Mucosa of rectum (tissue), 2 donors: ENCODE measurements around the gene MRPS33.
"Not testable (repeated sequence)": the region's sequence is repeated elsewhere in the genome, so short reads cannot be mapped to it uniquely, and the experiment has no call there.

Experiments used
- H3K27ac ChIP-seq, 2 donors: one replicate each; pipeline ENCODE4 v1.7.0; 2013; ENCODE audit warnings: inconsistent platforms in 2 of 2, low read depth in 2 of 2, low read length in 2 of 2
- H3K27me3 ChIP-seq, 2 donors: one replicate each; pipeline ENCODE4 v1.7.0; 2013; ENCODE audit warnings: low read length in 2 of 2; ENCODE audit not compliant: control insufficient read depth in 2 of 2, insufficient read depth in 2 of 2
- H3K36me3 ChIP-seq, 2 donors: one replicate each; pipeline ENCODE4 v1.7.0; 2013; ENCODE audit warnings: low read length in 2 of 2; ENCODE audit not compliant: control insufficient read depth in 2 of 2, insufficient read depth in 2 of 2
- H3K4me1 ChIP-seq, 2 donors: one replicate each; pipeline ENCODE4 v1.7.0; 2013; ENCODE audit warnings: low read length in 2 of 2, mild to moderate bottlenecking in 1 of 2; ENCODE audit not compliant: control insufficient read depth in 2 of 2, insufficient read depth in 2 of 2
- H3K4me3 ChIP-seq, 2 donors: one replicate each; pipeline ENCODE4 v1.7.0; 2013; ENCODE audit warnings: low read length in 2 of 2
- H3K9ac ChIP-seq, 2 donors: one replicate each; pipeline ENCODE4 v1.7.0; 2013; ENCODE audit warnings: low read length in 2 of 2, low read depth in 1 of 2, mild to moderate bottlenecking in 1 of 2
- H3K9me3 ChIP-seq, 2 donors: one replicate each; pipeline ENCODE4 v1.7.0; 2013; ENCODE audit warnings: low read length in 2 of 2; ENCODE audit not compliant: control insufficient read depth in 2 of 2
- donor health status: healthy.
- donor health status: Normal muscosa, but diverticular disease.

Gene MRPS33

DNA sequence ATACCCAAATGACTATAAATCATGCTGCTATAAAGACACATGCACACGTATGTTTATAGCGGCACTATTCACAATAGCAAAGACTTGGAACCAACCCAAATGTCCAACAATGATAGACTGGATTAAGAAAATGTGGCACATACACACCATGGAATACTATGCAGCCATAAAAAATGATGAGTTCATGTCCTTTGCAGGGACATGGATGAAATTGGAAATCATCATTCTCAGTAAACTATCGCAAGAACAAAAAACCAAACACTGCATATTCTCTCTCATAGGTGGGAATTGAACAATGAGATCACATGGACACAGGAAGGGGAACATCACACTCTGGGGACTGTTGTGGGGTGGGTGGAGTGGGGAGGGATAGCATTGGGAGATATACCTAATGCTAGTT is 23.3 kb upstream of the MRPS33 start:
- H3K9ac ChIP-seq, H3K4me3 ChIP-seq, H3K36me3 ChIP-seq, H3K9me3 ChIP-seq, H3K4me1 ChIP-seq, H3K27me3 ChIP-seq, H3K27ac ChIP-seq: not testable (repeated sequence)

DNA sequence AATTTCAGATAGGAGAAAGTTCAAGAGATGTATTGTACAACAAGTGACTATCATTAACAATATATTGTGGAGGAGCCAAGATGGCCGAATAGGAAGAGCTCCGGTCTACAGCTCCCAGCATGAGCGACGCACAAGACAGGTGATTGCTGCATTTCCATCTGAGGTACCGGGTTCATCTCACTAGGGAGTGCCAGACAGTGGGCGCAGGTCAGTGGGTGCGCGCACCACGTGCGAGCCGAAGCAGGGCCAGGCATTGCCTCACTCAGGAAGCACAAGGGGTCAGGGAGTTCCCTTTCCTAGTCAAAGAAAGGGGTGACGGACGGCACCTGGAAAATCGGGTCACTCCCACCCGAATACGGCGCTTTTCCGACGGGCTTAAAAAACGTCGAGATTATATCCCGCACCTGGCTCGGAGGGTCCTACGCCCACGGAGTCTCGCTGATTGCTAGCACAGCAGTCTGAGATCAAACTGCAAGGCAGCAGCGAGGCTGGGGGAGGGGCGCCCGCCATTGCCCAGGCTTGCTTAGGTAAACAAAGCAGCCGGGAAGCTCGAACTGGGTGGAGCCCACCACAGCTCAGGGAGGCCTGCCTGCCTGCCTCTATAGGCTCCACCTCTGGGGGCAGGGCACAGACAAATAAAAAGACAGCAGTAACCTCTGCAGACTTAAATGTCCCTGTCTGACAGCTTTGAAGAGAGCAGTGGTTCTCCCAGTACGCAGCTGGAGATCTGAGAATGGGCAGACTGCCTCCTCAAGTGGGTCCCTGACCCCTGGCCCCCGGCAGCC is 18.0 kb upstream of the MRPS33 start:
- H3K36me3 ChIP-seq, H3K4me3 ChIP-seq: not testable (repeated sequence)

DNA sequence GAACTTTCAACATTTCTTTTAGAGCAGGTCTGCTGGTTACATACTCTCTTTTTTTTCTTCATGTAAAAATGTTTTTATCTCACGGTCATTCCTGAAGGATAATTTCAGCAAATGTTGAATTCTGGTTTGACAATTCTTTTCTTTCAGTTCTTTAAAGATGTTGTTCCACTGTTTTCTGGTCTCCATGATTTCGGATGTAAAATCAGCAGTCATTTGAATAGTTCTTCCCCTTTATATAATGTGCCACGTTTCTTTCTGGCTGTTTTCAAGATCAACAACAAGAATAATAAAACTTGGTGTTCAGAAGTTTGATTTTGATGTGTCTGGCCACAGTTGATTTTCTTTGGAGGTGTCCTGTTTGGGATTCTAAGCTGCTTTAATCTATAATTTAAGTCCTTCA is 14.0 kb upstream of the MRPS33 start:
- H3K27me3 ChIP-seq = no peaks in the 10 kb centered on the region
- no peak overlapping the region for H3K4me3 ChIP-seq
- peaks cover 2 to 8% of the 10 kb centered on the region in 2 donors for H3K9me3 ChIP-seq
- H3K4me1 ChIP-seq = no peaks in the 10 kb centered on the region
- no peaks in the 10 kb centered on the region for H3K36me3 ChIP-seq
- no peak overlapping the region for H3K9ac ChIP-seq
- no peak overlapping the region for H3K27ac ChIP-seq

More for the DNA sequence above, 18.0 kb upstream of the MRPS33 start:
- not testable (repeated sequence) for H3K27me3 ChIP-seq, H3K9me3 ChIP-seq, H3K9ac ChIP-seq, H3K4me1 ChIP-seq, H3K27ac ChIP-seq

DNA sequence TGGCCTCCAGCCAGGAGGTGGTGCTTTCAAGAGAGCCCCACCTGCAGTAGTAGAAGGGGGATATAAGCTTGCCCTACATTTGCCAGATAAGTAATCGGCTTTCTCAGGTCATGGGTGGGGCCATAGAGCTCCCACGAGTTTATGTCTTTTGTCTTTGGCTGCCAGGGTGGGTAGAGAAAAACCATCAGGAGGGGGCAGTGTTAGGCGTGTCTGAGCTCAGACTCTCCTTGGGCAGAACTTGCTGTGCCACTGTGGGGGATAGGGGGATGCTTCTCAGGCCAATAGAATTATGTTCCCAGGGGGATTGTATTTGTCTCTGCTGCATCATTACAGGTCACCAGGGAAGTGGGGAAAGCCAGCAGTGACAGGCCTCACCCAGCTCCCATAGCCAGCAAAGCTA is 12.3 kb upstream of the MRPS33 start:
- H3K36me3 ChIP-seq = no peaks in the 10 kb centered on the region
- no peak overlapping the region for H3K27ac ChIP-seq
- no peaks in the 10 kb centered on the region for H3K4me1 ChIP-seq

DNA sequence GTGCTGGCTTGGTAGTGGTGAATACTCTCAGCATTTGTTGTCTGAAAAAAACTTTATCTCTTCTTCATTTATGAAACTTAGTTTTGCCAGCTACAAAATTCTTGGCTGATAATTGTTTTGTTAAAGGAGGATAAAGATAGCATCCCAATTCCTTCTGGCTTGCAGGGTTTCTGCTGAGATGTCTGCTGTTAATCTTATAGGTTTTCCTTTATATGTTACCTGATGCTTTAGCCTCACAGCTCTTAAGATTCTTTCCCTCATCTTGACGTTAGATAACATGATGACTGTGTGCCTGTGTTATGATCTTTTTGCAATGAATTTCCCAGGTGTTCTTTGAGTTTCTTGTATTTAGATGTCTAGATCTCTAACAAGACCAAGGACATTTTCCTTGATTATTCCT is 9.9 kb upstream of the MRPS33 start:
- Histone ChIP-seq H3K4me3 (no peak overlapping the region), H3K36me3 (no peaks in the 10 kb centered on the region), H3K4me1 (no peaks in the 10 kb centered on the region), H3K9me3 (peaks cover 2 to 8% of the 10 kb centered on the region in 2 donors), H3K9ac (no peak overlapping the region), H3K27me3 (no peaks in the 10 kb centered on the region), H3K27ac (no peak overlapping the region)

More for the DNA sequence above, 12.3 kb upstream of the MRPS33 start:
- Histone ChIP-seq H3K27me3 (no peaks in the 10 kb centered on the region), H3K4me3 (no peak overlapping the region), H3K9ac (no peak overlapping the region), H3K9me3 (peaks cover 2 to 8% of the 10 kb centered on the region in 2 donors)

DNA sequence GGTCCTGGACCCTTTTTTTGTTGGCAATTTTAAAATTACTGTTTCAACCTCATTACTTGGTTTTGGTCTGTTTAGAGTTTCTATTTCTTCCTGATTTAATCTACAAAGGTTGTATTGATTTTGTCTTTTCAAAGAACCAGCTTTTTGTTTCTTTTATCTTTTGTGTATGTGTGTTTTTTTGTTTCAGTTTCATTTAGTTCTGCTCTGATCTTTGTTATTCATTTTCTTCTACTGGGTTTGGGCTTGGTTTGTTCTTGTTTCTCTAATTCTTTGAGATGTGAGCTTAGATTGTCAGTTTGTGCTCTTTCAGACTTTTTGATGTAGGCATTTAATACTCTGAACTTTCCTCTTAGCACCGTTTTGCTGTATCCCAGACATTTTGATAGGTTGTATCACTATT is 8.5 kb upstream of the MRPS33 start:
- H3K36me3 ChIP-seq = no peaks in the 10 kb centered on the region
- peaks cover 2 to 8% of the 10 kb centered on the region in 2 donors for H3K9me3 ChIP-seq
- H3K9ac ChIP-seq = no peak overlapping the region
- H3K27ac ChIP-seq = no peak overlapping the region
- H3K27me3 ChIP-seq = peaks cover 0 to 3% of the 10 kb centered on the region in 2 donors
- no peak overlapping the region for H3K4me3 ChIP-seq
- H3K4me1 ChIP-seq = no peaks in the 10 kb centered on the region

DNA sequence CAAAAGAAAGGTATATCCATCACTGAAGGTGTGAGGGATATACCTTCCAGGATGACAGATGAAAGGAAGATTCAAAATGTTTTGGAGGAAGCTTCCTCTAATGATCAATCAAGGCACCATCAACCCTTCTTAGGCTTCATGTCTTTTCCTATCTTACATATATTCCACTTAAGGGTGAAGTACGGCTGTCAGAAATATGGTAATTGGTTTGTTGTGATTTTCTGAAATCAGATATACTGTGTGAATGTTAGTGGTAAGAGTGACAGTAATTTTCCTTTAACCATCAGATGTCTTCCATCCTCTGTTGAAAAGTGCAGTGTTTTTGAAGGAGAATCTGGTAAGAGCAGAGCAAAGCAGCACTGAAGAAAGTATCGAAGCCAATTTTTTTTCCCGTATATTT is 2.8 kb upstream of the MRPS33 start:
- Histone ChIP-seq H3K4me1 (peaks cover 10 to 15% of the 10 kb centered on the region in 2 donors), H3K4me3 (no peak overlapping the region), H3K27me3 (peaks cover 0 to 7% of the 10 kb centered on the region in 2 donors), H3K27ac (no peak overlapping the region), H3K9me3 (no peaks in the 10 kb centered on the region), H3K36me3 (no peaks in the 10 kb centered on the region), H3K9ac (no peak overlapping the region)

DNA sequence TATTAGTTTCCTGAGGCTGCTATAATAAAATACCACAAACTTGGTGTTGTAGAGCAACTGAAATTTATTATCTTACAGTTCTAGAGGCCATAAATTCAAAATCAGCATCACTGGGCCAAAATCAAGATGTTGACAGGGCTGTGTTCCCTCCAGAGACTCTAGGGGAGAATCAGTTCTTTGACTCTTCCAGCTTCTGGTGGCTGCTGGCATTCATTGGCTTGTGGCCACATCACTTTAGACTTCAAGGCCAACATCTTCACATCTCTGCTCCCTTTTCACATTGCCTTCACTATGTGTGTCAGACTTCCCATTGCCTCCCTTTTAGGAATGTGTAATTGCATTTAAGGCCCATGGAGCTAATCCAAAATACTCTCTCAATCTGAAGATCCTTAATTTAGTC is 1.6 kb upstream of the MRPS33 start:
- Histone ChIP-seq H3K27ac (no peak overlapping the region), H3K9ac (no peak overlapping the region), H3K4me3 (no peak overlapping the region), H3K36me3 (peaks cover 0 to 2% of the 10 kb centered on the region in 2 donors), H3K4me1 (peaks cover 10 to 24% of the 10 kb centered on the region in 2 donors), H3K27me3 (peaks cover 0 to 7% of the 10 kb centered on the region in 2 donors), H3K9me3 (no peaks in the 10 kb centered on the region)

DNA sequence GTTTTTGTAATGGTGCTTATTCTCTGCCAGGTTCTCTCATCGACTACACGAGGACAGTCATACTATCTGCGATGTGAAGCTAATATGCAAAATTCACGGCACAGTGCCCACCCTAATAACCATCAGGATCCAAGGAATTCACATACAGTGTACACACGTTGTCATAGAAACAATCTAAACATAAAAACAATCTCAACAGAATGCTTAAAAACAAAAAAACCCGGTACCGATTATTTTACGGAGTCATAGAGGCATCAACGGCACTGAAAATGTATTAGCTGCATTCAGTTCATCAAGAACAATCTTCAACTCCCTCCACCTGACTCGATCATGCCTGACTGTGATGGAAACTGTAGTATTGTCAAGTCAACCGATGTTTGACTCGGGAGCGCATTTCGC is 628 bp downstream of the MRPS33 start:
- peaks cover 10 to 24% of the 10 kb centered on the region in 2 donors for H3K4me1 ChIP-seq

DNA sequence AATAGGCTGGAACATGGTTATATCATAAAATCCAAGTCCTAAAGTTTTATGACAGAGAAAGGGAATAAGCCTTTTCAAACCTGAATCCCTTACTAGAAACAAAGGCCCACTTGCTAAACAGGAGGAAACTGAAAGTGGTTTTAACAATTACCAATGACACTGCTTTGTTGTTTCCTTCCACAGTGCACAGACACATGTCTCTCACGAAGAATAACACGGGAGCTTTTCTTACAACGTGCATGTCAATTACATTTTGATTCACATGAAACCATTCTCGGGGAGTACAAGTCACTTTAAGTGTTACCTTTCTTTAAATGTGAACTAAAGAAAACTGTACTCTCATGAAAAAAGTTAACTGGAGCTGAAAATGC is 1.4 kb downstream of the MRPS33 start:
- Histone ChIP-seq H3K9me3 (no peaks in the 10 kb centered on the region), H3K36me3 (peaks cover 6 to 9% of the 10 kb centered on the region in 2 donors), H3K27ac (peak overlapping the region; percentile 26 to 33), H3K4me3 (peak overlapping the region in 1 of 2 donors; percentile 81), H3K9ac (no peak overlapping the region), H3K27me3 (peaks cover 0 to 4% of the 10 kb centered on the region in 2 donors), H3K4me1 (peaks cover 10 to 24% of the 10 kb centered on the region in 2 donors)

More for the DNA sequence above, 628 bp downstream of the MRPS33 start:
- peaks cover 0 to 7% of the 10 kb centered on the region in 2 donors for H3K27me3 ChIP-seq
- peaks cover 4 to 8% of the 10 kb centered on the region in 2 donors for H3K36me3 ChIP-seq
- H3K9ac ChIP-seq = peak overlapping the region; percentile 71 to 80
- peak overlapping the region; percentile 81 to 94 for H3K4me3 ChIP-seq
- H3K9me3 ChIP-seq = no peaks in the 10 kb centered on the region
- peak overlapping the region; percentile 79 to 81 for H3K27ac ChIP-seq
